ENCODE results near the gene KLF13. TPM values are rescaled to one million over a fixed set of nuclear protein-coding genes. Genes with fewer than 3 reads are reported as not detected.
A peak's percentile ranks its signal among the peaks of the same experiment; 100 is the strongest.
"Not testable (repeated sequence)": the region's sequence is repeated elsewhere in the genome, so short reads cannot be mapped to it uniquely, and the experiment has no call there.

Gene KLF13
- total RNA-seq, 4 donors from 2014 or later = 18.3 to 50.2 (median 32.9) TPM

DNA sequence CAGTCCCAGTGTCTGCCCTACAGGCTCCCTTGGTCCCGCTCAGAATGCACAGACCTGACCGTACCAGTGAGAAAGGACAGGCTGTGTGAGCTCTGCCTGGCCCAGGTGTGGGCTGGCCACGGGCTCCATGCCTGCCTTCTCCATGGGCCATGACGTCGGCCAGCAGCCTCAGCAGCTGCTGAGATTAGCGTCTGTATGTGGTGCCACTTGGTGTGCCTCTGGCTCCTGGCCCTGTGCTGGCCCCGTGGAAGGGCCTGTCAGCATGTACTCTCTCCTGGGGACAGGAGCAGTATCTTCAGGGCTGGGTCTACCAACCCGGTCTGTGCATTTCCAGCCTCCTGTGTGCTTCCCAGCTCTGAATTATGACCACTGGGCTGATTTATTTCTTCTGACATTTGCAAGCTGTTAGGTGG, 25.7 kb downstream of the KLF13 start:
- in situ Hi-C loops (cut with MboI; ENCODE audit: low sequenced_read_pairs in 4 of 4) = loop anchor here in 2 of 4 donors (25.0 kb wide), 2 partner anchors 365 to 390 kb away; partner anchors contain the start of gene MTMR10 (in 1 of the 2)
- peak; percentile 92 to 98 for DNase-seq

DNA sequence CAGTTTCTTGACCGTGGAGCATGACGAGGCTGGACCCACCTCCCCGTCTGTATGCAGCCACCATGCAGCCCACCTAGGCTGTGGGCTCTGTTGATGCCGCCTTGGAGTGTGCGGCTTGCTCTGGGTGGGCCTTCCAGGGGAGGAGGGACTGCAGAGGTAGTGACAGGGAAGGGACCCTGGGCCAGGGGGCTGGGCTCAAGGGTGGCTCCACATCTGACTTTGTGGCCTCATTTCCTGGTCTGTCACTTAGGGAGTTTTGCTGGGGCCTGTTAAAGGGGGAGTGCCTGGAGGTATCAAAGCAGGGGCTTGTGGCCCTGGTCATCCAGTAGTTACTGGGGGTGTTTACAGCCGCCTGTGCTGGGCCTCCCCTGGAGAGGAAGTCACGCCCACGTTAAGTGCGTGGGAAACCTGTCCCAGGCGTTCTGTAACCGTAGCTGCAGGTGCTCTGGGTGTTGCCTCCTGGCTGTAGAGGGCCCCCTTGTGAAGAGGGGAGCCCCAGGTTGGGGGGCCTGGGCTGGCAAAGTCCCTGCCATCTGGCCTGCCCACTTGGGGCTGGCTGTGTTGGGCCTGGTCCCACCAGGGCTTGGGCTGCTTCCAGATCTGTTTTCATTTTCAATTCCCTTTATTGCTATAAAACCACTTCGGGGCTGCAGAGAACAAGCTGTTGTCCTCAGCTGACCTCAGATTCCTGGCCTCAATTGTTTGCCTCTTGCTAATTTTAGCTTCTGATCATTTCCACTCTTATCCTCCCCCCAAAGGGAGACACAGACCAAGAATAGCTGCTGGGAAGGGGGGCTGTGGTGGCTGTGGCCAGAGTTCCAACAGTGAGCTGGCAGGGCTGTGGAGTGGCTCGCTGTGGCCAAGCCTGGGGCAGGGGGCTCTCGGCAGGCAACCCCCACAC, 26.5 kb downstream of the KLF13 start:
- peak; percentile 81 to 92 for DNase-seq
- peak; percentile 53 to 63 for ATAC-seq
- no peaks in the 10 kb centered on the region for H3K9me3 ChIP-seq
- H3K27me3 ChIP-seq = no peaks in the 10 kb centered on the region
- no peak for TF ChIP-seq POLR2A (IDR thresholded peaks at IDR 0.05)
- TF ChIP-seq, protein P1, sequence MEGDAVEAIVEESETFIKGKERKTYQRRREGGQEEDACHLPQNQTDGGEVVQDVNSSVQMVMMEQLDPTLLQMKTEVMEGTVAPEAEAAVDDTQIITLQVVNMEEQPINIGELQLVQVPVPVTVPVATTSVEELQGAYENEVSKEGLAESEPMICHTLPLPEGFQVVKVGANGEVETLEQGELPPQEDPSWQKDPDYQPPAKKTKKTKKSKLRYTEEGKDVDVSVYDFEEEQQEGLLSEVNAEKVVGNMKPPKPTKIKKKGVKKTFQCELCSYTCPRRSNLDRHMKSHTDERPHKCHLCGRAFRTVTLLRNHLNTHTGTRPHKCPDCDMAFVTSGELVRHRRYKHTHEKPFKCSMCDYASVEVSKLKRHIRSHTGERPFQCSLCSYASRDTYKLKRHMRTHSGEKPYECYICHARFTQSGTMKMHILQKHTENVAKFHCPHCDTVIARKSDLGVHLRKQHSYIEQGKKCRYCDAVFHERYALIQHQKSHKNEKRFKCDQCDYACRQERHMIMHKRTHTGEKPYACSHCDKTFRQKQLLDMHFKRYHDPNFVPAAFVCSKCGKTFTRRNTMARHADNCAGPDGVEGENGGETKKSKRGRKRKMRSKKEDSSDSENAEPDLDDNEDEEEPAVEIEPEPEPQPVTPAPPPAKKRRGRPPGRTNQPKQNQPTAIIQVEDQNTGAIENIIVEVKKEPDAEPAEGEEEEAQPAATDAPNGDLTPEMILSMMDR (IDR thresholded peaks at IDR 0.05 in 4 of 5, conservative IDR thresholded peaks at IDR 0.05 in 1 of 5) = no peak
- peak overlapping the region; percentile 95 to 100 (median 97) for H3K27ac ChIP-seq
- no peaks in the 10 kb centered on the region for H3K36me3 ChIP-seq
- peaks cover 99 to 100% of the 10 kb centered on the region in 2 donors for H3K4me1 ChIP-seq
- peak overlapping the region; percentile 21 to 50 (median 39) for H3K4me3 ChIP-seq
- intact Hi-C loops (cut with DNase I; ENCODE audit: low total_unique reads) (no loop called here), in situ Hi-C loops (cut with MboI; ENCODE audit: low sequenced_read_pairs in 4 of 4) (loop anchor here in 2 of 4 donors (25.0 kb wide), 2 partner anchors 366 to 391 kb away; partner anchors contain the start of gene MTMR10 (in 1 of the 2))

More for the DNA sequence above, 25.7 kb downstream of the KLF13 start:
- no peaks in the 10 kb centered on the region for H3K36me3 ChIP-seq
- H3K4me1 ChIP-seq = peaks cover 99 to 100% of the 10 kb centered on the region in 2 donors
- peak; percentile 33 to 36 for ATAC-seq
- H3K9me3 ChIP-seq = no peaks in the 10 kb centered on the region
- peak overlapping the region; percentile 95 to 100 (median 97) for H3K27ac ChIP-seq
- intact Hi-C loops (cut with DNase I; ENCODE audit: low total_unique reads) = no loop called here
- TF ChIP-seq, protein P1 (IDR thresholded peaks at IDR 0.05 in 4 of 5, conservative IDR thresholded peaks at IDR 0.05 in 1 of 5) = peak in 1 of 5 experiments; percentile 7
- peak; percentile 51 to 77 for TF ChIP-seq POLR2A (IDR thresholded peaks at IDR 0.05)
- H3K27me3 ChIP-seq = no peaks in the 10 kb centered on the region
- H3K4me3 ChIP-seq = peak overlapping the region in 2 of 4 donors; percentile 28 to 41

DNA sequence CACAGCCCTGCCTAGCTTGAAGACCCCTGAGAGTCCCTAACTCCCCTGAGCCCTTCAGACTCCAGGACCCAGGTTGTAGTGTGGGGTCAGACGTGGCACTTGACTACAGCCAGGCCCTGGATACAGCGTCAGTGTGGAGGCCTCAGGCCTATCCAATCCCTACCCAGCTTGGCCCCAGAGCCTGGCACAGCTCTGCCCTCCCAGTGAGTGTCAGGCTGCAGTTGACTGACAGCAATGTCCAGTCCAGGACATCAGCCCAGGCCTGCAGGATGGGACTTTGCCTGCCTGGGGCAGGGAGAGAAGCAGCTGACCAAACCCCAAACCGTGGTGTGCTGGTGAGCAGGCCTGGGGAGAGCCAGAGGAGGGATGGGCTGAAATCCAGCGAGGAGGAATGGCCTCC, 27.3 kb downstream of the KLF13 start:
- in situ Hi-C loops (cut with MboI; ENCODE audit: low sequenced_read_pairs in 4 of 4) = loop anchor here in 2 of 4 donors (25.0 kb wide), 2 partner anchors 367 to 392 kb away; partner anchors contain the start of gene MTMR10 (in 1 of the 2)
- H3K27me3 ChIP-seq = no peaks in the 10 kb centered on the region
- no peaks in the 10 kb centered on the region for H3K9me3 ChIP-seq
- DNase-seq (peak; percentile 86 to 95), ATAC-seq (peak; percentile 43 to 46)
- peak; percentile 45 to 58 for TF ChIP-seq POLR2A (IDR thresholded peaks at IDR 0.05)
- TF ChIP-seq, protein P1 (IDR thresholded peaks at IDR 0.05 in 4 of 5, conservative IDR thresholded peaks at IDR 0.05 in 1 of 5) = no peak
- no peaks in the 10 kb centered on the region for H3K36me3 ChIP-seq
- intact Hi-C loops (cut with DNase I; ENCODE audit: low total_unique reads) = no loop called here
- peaks cover 99 to 100% of the 10 kb centered on the region in 2 donors for H3K4me1 ChIP-seq
- H3K27ac ChIP-seq = peak overlapping the region; percentile 95 to 100 (median 97)
- H3K4me3 ChIP-seq = peak overlapping the region in 3 of 4 donors; percentile 29 to 41 (median 37)

DNA sequence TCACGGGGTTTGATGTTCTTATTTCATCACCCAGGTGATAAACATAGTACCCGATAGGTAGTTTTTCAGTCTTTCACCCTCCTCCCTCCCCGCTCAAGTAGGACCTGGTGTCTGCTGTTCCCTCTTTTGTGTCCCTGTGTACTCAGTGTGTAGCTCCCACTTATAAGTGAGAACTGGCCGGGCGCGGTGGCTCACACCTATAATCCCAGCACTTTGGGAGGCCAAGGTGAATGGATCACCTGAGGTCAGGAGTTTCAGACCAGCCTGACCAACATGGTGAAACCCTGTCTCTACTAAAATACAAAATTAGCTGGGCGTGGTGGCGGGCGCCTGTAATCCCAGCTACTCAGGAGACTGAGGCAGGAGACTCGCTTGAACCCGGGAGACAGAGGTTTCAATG, 29.5 kb downstream of the KLF13 start:
- H3K27ac ChIP-seq = peak overlapping the region; percentile 95 to 100 (median 97)
- ATAC-seq = not testable (repeated sequence)

DNA sequence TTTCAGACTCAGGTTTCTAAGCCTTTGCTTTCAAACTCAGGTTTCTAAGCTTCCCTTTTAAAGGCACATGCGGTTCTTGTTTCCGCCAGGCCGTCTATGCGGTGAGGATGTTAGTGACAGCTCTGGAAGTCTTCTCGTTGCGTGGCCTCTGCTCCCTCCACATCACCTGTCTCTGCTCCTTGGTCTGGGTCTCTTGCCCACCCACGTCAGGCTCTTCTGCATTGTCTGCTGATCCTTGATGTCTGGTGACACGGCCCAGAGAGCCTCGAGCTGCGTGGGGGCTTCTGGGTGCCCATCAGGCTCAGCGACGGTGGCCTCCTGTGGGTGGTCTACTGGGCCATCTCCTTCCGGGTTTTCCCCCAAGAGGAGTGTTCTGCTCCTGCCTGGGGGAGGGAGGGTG, 30.5 kb downstream of the KLF13 start:
- no peak for TF ChIP-seq POLR2A (IDR thresholded peaks at IDR 0.05)
- TF ChIP-seq, protein P1 (IDR thresholded peaks at IDR 0.05 in 4 of 5, conservative IDR thresholded peaks at IDR 0.05 in 1 of 5) = no peak
- no peak for DNase-seq
- no peaks in the 10 kb centered on the region for H3K9me3 ChIP-seq
- no peaks in the 10 kb centered on the region for H3K36me3 ChIP-seq
- peak overlapping the region; percentile 95 to 100 (median 97) for H3K27ac ChIP-seq
- no peak overlapping the region for H3K4me3 ChIP-seq
- intact Hi-C loops (cut with DNase I; ENCODE audit: low total_unique reads) = no loop called here
- peaks cover 99 to 100% of the 10 kb centered on the region in 2 donors for H3K4me1 ChIP-seq
- ATAC-seq = no peak
- in situ Hi-C loops (cut with MboI; ENCODE audit: low sequenced_read_pairs in 4 of 4) = loop anchor here in 2 of 4 donors (25.0 kb wide), 2 partner anchors 370 to 395 kb away; partner anchors contain the start of gene MTMR10 (in 1 of the 2)
- H3K27me3 ChIP-seq = no peaks in the 10 kb centered on the region

More for the DNA sequence above, 29.5 kb downstream of the KLF13 start:
- H3K27me3 ChIP-seq; H3K36me3 ChIP-seq; DNase-seq; intact Hi-C loops (cut with DNase I; ENCODE audit: low total_unique reads); H3K9me3 ChIP-seq; H3K4me3 ChIP-seq: not testable (repeated sequence)
- H3K4me1 ChIP-seq = peaks cover 99 to 100% of the 10 kb centered on the region in 2 donors
- in situ Hi-C loops (cut with MboI; ENCODE audit: low sequenced_read_pairs in 4 of 4) = loop anchor here in 2 of 4 donors (25.0 kb wide), 2 partner anchors 369 to 394 kb away; partner anchors contain the start of gene MTMR10 (in 1 of the 2)
